OCI-LY7 (cell line): ENCODE measurements around the gene MAEA. TPM values are rescaled to one million over a fixed set of nuclear protein-coding genes. Genes with fewer than 3 reads are reported as not detected.

Experiments
- BruUV-seq: library from RNA; stranded (reverse); fragments of 400-500 nt; replicated peaks from 2 replicates; lab custom pipeline; 2021; lab: Mats Ljungman, UMichigan
- CTCF ChIA-PET: fragments of 300-600 bp; sonication (Branson Sonifier 250); formaldehyde crosslinking; loops from one replicate; lab custom pipeline; 2022; ENCODE audit warnings: antibody characterized with exemption; ENCODE audit not compliant: unreplicated experiment; lab: Charles Lee
- POLR2A ChIA-PET: fragments of 300-600 bp; sonication (Branson Sonifier 250); formaldehyde crosslinking; loops from one replicate; lab custom pipeline; 2022; ENCODE audit warnings: antibody characterized with exemption; lab: Charles Lee
- DNase-seq: peaks from one replicate; pipeline ENCODE4 v3.0.0-alpha.2; 2015; ENCODE audit warnings: low spot score
- H2AFZ ChIP-seq: fragments of 200-600 bp; sonication (generic), shearing (Covaris generic); 2 replicates; pipeline ENCODE4 v1.6.1; 2014; ENCODE audit warnings: mild to moderate bottlenecking, antibody characterized with exemption, low read length, moderate library complexity
- H3K27ac ChIP-seq: fragments of 200-600 bp; sonication (generic); 2 replicates; pipeline ENCODE4 v1.5.1; 2014; ENCODE audit warnings: mixed run types, low read depth, mild to moderate bottlenecking, moderate library complexity, low read length, inconsistent platforms; ENCODE audit not compliant: poor library complexity, severe bottlenecking
- H3K36me3 ChIP-seq: fragments of 200-600 bp; sonication (generic); 2 replicates; pipeline ENCODE4 v1.6.1; 2014; ENCODE audit warnings: mild to moderate bottlenecking, antibody characterized with exemption, low read length, moderate library complexity, mixed read lengths; ENCODE audit not compliant: insufficient read depth
- H3K4me1 ChIP-seq: fragments of 200-600 bp; sonication (generic); 2 replicates; pipeline ENCODE4 v1.5.1; 2014; ENCODE audit warnings: mild to moderate bottlenecking, low read length; ENCODE audit not compliant: insufficient read depth, poor library complexity, severe bottlenecking
- H3K4me2 ChIP-seq: fragments of 200-600 bp; sonication (generic); 2 replicates; pipeline ENCODE4 v1.6.1; 2014; ENCODE audit warnings: mild to moderate bottlenecking, low read length
- H3K4me3 ChIP-seq: fragments of 200-600 bp; sonication (generic); 2 replicates; pipeline ENCODE4 v1.5.1; 2014; ENCODE audit warnings: mild to moderate bottlenecking, low read depth, low read length; ENCODE audit not compliant: poor library complexity, severe bottlenecking
- H3K79me2 ChIP-seq: fragments of 200-600 bp; sonication (generic); 2 replicates; pipeline ENCODE4 v1.6.1; 2016; ENCODE audit warnings: low read depth, mild to moderate bottlenecking, low read length, moderate library complexity, mixed read lengths; ENCODE audit not compliant: insufficient read depth
- H3K9me2 ChIP-seq: fragments of 200-600 bp; sonication (generic); 2 replicates; pipeline ENCODE4 v1.6.1; 2016; ENCODE audit warnings: mild to moderate bottlenecking, low read length, mixed read lengths; ENCODE audit not compliant: insufficient read depth
- H3K9me3 ChIP-seq: fragments of 200-600 bp; sonication (generic); 2 replicates; pipeline ENCODE4 v1.6.1; 2014; ENCODE audit warnings: mild to moderate bottlenecking, mixed run types, low read length, mixed read lengths
- H4K20me1 ChIP-seq: fragments of 200-600 bp; sonication (generic); 2 replicates; pipeline ENCODE4 v1.6.1; 2014; ENCODE audit warnings: mild to moderate bottlenecking, antibody characterized with exemption, low read length, moderate library complexity, mixed read lengths; ENCODE audit not compliant: insufficient read depth
- EZH2phosphoT487 ChIP-seq: fragments of 200-600 bp; sonication (generic); IDR thresholded peaks from 2 replicates; pipeline ENCODE4 v1.6.1; 2018; ENCODE audit warnings: low read depth, borderline replicate concordance, mild to moderate bottlenecking, mixed run types, antibody characterized with exemption, low read length, moderate library complexity, mixed read lengths
- intact Hi-C: fragments of 100-400 bp; cut with micrococcal nuclease; formaldehyde crosslinking; loops from one replicate; pipeline ENCODE4 v1.10.0; 2022; ENCODE audit not compliant: unreplicated experiment
- total RNA-seq, 2 experiments: library from RNA; depleted of rRNA in 1 of 2; stranded (reverse); fragments of >200 nt in 1 of 2; shearing (Covaris generic) in 1 of 2; gene quantifications; 2 replicates each; pipeline ENCODE4 v1.2.3, GENCODE V29; 2014 to 2022
- TF ChIP-seq, protein P1 (sequence below): fragments of 200-600 bp; sonication (generic); conservative IDR thresholded peaks from 2 replicates; pipeline ENCODE4 v1.5.1; 2014; ENCODE audit warnings: mild to moderate bottlenecking, antibody characterized with exemption, low read length, moderate library complexity, mixed read lengths

The MAEA gene
- total RNA-seq, 2 experiments from 2014 or later: 53.2 to 59.3 TPM

DNA sequence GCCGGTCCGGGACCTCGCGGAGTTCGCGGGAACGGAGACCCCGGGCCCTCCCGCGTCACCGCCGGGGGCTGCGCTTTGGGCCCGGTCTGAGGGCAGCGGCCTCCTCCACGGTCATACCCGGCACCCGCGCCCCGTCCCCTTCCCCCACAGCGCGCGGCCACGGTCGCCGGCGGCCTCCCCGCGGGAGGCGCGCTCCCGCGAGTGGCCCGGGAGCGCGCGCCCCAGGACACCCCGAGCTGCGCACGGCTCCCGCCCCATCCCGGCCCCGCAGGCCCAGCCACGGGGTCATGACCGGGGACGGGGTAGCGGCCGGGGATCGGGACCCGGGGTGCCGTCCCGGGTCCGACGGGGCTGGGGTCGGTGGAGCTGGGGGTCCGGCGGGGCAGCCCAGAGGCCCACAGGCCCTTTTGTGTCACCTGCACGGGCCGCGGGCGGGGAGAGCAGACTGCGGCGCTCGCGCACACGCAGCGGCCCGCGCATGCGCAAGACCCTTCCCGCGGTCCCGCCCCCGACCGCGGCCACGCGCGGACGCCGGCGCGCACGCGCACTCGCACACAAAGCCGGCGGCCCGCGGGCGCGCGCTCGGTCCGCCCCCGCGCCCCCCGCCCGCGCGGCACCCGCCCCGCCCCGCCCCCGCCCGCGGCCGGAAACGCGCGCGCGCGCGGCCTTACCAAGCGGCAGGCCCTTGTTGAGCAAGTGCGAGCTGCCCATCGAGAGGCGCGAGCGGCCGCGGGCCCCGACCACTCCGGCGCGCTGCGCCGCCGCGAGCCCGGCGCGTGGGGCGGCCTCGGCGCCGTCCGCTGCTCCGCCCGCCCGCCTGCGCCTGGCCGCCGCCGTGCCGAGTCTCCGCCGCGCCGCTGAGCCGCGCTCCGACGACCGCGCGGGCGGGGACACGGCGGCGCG, 41.2 kb upstream of the MAEA start, which contains the start of gene CTBP1:
TSS of gene CTBP1 (minus strand) at position 886 of the 903 bp plus-strand sequence. CDS start 7,799 bp downstream, outside the sequence.
- POLR2A ChIA-PET: interaction anchor here (0.6 to 0.8 kb wide), 3 partner anchors 96 to 99 kb away, joined by 3 to 4 read pairs (median 3); partner anchors contain the start of gene UVSSA
- H3K79me2 ChIP-seq: peaks cover 55% of the 10 kb centered on the region
- peak; percentile 92 for DNase-seq

DNA sequence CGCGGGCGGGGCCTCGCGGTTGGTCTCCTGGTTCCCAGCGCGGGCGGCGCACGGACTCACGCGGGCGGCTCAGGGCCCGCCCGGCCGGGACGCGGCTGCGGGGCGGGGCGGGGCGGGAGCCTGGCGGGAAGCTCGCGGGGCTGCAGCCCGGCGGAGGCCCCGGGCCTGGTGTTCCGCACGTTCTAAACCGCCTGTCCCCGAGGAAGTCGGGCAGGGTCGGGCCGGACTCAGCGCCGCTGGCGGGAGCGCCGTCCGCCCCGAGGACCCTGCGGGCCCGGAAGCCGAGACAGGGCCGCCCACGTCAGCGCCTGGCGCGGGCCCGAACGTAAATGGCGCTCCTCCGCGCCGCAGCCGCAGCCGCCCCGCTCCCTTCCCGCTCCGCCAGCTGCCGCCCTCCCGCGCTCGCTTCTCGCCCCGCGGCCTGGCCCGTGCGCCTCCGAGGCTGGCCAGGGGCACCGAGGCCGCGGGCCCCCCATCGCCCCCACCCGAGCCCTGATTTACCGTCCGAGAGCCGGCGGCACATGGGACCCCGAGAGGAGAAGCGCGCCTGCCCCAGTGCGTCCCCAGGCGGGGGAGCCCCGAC, 40.5 kb upstream of the MAEA start:
- peak overlapping the region; percentile 83 for H3K4me2 ChIP-seq
- TSS peak; percentile 18 for BruUV-seq
- TF ChIP-seq, protein P1, sequence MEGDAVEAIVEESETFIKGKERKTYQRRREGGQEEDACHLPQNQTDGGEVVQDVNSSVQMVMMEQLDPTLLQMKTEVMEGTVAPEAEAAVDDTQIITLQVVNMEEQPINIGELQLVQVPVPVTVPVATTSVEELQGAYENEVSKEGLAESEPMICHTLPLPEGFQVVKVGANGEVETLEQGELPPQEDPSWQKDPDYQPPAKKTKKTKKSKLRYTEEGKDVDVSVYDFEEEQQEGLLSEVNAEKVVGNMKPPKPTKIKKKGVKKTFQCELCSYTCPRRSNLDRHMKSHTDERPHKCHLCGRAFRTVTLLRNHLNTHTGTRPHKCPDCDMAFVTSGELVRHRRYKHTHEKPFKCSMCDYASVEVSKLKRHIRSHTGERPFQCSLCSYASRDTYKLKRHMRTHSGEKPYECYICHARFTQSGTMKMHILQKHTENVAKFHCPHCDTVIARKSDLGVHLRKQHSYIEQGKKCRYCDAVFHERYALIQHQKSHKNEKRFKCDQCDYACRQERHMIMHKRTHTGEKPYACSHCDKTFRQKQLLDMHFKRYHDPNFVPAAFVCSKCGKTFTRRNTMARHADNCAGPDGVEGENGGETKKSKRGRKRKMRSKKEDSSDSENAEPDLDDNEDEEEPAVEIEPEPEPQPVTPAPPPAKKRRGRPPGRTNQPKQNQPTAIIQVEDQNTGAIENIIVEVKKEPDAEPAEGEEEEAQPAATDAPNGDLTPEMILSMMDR: no peak
- no peak for TF ChIP-seq EZH2phosphoT487
- H3K4me1 ChIP-seq: peaks cover 28% of the 10 kb centered on the region
- H3K27ac ChIP-seq: peak overlapping the region; percentile 76
- peaks cover 47% of the 10 kb centered on the region for H3K79me2 ChIP-seq
- H3K9me3 ChIP-seq: peaks cover 6% of the 10 kb centered on the region; the same call in 1 of the 2 replicates
- ChIA-PET CTCF (no interaction called here), POLR2A (interaction anchor here (0.7 to 1.3 kb wide), 3 partner anchors 13 to 84 kb away, joined by 3 to 4 read pairs (median 3); no protein-coding TSS in a partner anchor)
- H4K20me1 ChIP-seq: peaks cover 15% of the 10 kb centered on the region
- DNase-seq: peak; percentile 93
- H3K36me3 ChIP-seq: peaks cover 30% of the 10 kb centered on the region
- intact Hi-C loops: loop anchor here (1.0 to 10.0 kb wide), 5 partner anchors 40 to 622 kb away; partner anchors contain the start of genes FGFRL1, MAEA and NSD2
- peak overlapping the region; percentile 76 for H3K4me3 ChIP-seq
- H3K9me2 ChIP-seq: no peaks in the 10 kb centered on the region
- peak overlapping the region; percentile 65 for H2AFZ ChIP-seq

More for the DNA sequence above, 41.2 kb upstream of the MAEA start, which contains the start of gene CTBP1:
- Histone ChIP-seq H2AFZ (peak within 1 kb of the TSS; percentile 65), H4K20me1 (peaks cover 15% of the 10 kb centered on the region), H3K4me2 (peak within 1 kb of the TSS; percentile 96), H3K4me3 (peak within 1 kb of the TSS; percentile 99), H3K27ac (peak within 1 kb of the TSS; percentile 82), H3K36me3 (peaks cover 30% of the 10 kb centered on the region), H3K4me1 (peaks cover 28% of the 10 kb centered on the region), H3K9me2 (no peaks in the 10 kb centered on the region), H3K9me3 (no peaks in the 10 kb centered on the region; the same call in 1 of the 2 replicates)
- no TSS peak for BruUV-seq
- intact Hi-C loops: loop anchor here (1.0 to 10.0 kb wide), 6 partner anchors 29 to 622 kb away; partner anchors contain the start of genes FGFRL1, MAEA and NSD2
- TF ChIP-seq, protein P1: no peak
- TF ChIP-seq EZH2phosphoT487: no peak
- CTCF ChIA-PET: no interaction called here
